MM.1S (cell line): ENCODE results near the gene RRAGC.

Experiments
- DNase-seq: peaks from one replicate; pipeline ENCODE4 v3.0.0-alpha.2; 2015
- H2AFZ ChIP-seq: fragments of 300-600 bp; sonication (generic); 2 replicates; pipeline ENCODE4 v1.6.0; 2016; ENCODE audit warnings: antibody characterized with exemption, low read length
- H3F3A ChIP-seq: fragments of 300-600 bp; sonication (generic); 2 replicates; pipeline ENCODE4 v1.6.1; 2016; ENCODE audit warnings: mild to moderate bottlenecking, antibody characterized with exemption, low read length, moderate library complexity, mixed read lengths; ENCODE audit not compliant: insufficient read depth
- H3K27ac ChIP-seq: fragments of 300-600 bp; sonication (generic); 2 replicates; pipeline ENCODE4 v1.5.1; 2016; ENCODE audit warnings: mild to moderate bottlenecking, low read length
- H3K27me3 ChIP-seq: fragments of 300-600 bp; sonication (generic); replicated peaks from 2 replicates; pipeline ENCODE4 v1.6.0; 2016; ENCODE audit warnings: low read length; ENCODE audit not compliant: insufficient read depth
- H3K36me3 ChIP-seq: fragments of 300-600 bp; sonication (generic); replicated peaks from 2 replicates; pipeline ENCODE4 v1.6.1; 2016; ENCODE audit warnings: mild to moderate bottlenecking, low read length, mixed read lengths; ENCODE audit not compliant: insufficient read depth
- H3K4me1 ChIP-seq: fragments of 300-600 bp; sonication (generic); 2 replicates; pipeline ENCODE4 v1.6.1; 2016; ENCODE audit warnings: low read length, mixed read lengths
- H3K4me2 ChIP-seq: fragments of 300-600 bp; sonication (generic); 2 replicates; pipeline ENCODE4 v1.6.0; 2016; ENCODE audit warnings: low read depth, low read length
- H3K4me3 ChIP-seq: fragments of 300-600 bp; sonication (generic); 2 replicates; pipeline ENCODE4 v1.5.1; 2016; ENCODE audit warnings: low read length, mixed read lengths
- H3K79me2 ChIP-seq: fragments of 300-600 bp; sonication (generic); 2 replicates; pipeline ENCODE4 v1.6.1; 2016; ENCODE audit warnings: mixed run types, low read length, mixed read lengths
- H3K9ac ChIP-seq: fragments of 300-600 bp; sonication (generic); 2 replicates; pipeline ENCODE4 v1.6.1; 2016; ENCODE audit warnings: low read length, mixed read lengths
- H3K9me2 ChIP-seq: fragments of 300-600 bp; sonication (generic); replicated peaks from 2 replicates; pipeline ENCODE4 v1.6.1; 2016; ENCODE audit warnings: mild to moderate bottlenecking, low read length, mixed read lengths; ENCODE audit not compliant: insufficient read depth
- H3K9me3 ChIP-seq: fragments of 300-600 bp; sonication (generic); replicated peaks from 2 replicates; pipeline ENCODE4 v1.6.1; 2016; ENCODE audit warnings: mild to moderate bottlenecking, low read length, mixed read lengths; ENCODE audit not compliant: insufficient read depth
- H4K20me1 ChIP-seq: fragments of 300-600 bp; sonication (generic); 2 replicates; pipeline ENCODE4 v1.6.1; 2016; ENCODE audit warnings: mild to moderate bottlenecking, low read length, moderate library complexity, mixed read lengths; ENCODE audit not compliant: insufficient read depth
- EZH2 ChIP-seq: fragments of 300-600 bp; sonication (generic); optimal IDR thresholded peaks from 2 replicates; pipeline ENCODE3; 2017; ENCODE audit warnings: low read depth, mild to moderate bottlenecking, antibody characterized with exemption, low read length, mixed read lengths
- EZH2phosphoT487 ChIP-seq: fragments of 300-600 bp; sonication (generic); IDR thresholded peaks from 2 replicates; pipeline ENCODE4 v1.6.1; 2018; ENCODE audit warnings: antibody characterized with exemption, low read length
- TF ChIP-seq, protein P1 (sequence below): fragments of 300-600 bp; sonication (generic); IDR thresholded peaks from 2 replicates; pipeline ENCODE4 v1.5.1; 2016; ENCODE audit warnings: antibody characterized with exemption, low read length, mixed read lengths

RRAGC gene

GRCh38 chr1:38793299-38793698, 66.3 kb downstream of the RRAGC start:
- Histone ChIP-seq H2AFZ (no peak overlapping the region), H3K79me2 (no peaks in the 10 kb centered on the region), H3K36me3 (no peaks in the 10 kb centered on the region), H3K27me3 (no peaks in the 10 kb centered on the region), H4K20me1 (no peaks in the 10 kb centered on the region), H3F3A (no peaks in the 10 kb centered on the region), H3K9me2 (no peaks in the 10 kb centered on the region), H3K9me3 (no peaks in the 10 kb centered on the region), H3K4me2 (no peak overlapping the region), H3K27ac (no peak overlapping the region), H3K4me3 (no peak overlapping the region), H3K4me1 (no peaks in the 10 kb centered on the region), H3K9ac (no peak overlapping the region)
- DNase-seq, result no peak
- TF ChIP-seq EZH2 (no peak), EZH2phosphoT487 (no peak)
- TF ChIP-seq, protein P1, sequence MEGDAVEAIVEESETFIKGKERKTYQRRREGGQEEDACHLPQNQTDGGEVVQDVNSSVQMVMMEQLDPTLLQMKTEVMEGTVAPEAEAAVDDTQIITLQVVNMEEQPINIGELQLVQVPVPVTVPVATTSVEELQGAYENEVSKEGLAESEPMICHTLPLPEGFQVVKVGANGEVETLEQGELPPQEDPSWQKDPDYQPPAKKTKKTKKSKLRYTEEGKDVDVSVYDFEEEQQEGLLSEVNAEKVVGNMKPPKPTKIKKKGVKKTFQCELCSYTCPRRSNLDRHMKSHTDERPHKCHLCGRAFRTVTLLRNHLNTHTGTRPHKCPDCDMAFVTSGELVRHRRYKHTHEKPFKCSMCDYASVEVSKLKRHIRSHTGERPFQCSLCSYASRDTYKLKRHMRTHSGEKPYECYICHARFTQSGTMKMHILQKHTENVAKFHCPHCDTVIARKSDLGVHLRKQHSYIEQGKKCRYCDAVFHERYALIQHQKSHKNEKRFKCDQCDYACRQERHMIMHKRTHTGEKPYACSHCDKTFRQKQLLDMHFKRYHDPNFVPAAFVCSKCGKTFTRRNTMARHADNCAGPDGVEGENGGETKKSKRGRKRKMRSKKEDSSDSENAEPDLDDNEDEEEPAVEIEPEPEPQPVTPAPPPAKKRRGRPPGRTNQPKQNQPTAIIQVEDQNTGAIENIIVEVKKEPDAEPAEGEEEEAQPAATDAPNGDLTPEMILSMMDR, result no peak

DNA sequence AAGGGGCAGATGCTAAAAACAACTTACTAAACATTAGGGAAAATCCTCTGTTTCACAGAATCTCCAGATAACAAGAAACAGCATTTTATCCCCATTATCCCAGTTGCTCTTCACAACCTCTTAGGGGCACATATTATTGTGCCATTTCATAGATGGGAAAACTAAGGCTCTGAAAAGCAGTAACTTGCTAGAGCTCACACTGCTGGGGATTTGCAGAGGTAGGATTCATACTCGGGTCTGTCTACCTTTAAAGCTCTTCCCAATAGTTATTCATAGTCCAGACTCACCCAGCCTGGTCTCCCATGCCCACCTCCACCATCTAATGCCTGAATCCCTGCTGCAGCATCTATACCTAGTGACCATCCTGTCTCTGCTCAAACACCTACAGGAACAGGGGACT, 67.7 kb downstream of the RRAGC start:
- H3K36me3 ChIP-seq, result no peaks in the 10 kb centered on the region
- no peaks in the 10 kb centered on the region for H3K9me2 ChIP-seq
- H2AFZ ChIP-seq, result no peak overlapping the region
- H4K20me1 ChIP-seq, result no peaks in the 10 kb centered on the region
- no peaks in the 10 kb centered on the region for H3K9me3 ChIP-seq
- no peak overlapping the region for H3K27ac ChIP-seq
- no peak for DNase-seq
- H3K79me2 ChIP-seq, result no peaks in the 10 kb centered on the region
- no peak overlapping the region for H3K9ac ChIP-seq
- no peaks in the 10 kb centered on the region for H3K4me1 ChIP-seq
- no peaks in the 10 kb centered on the region for H3K27me3 ChIP-seq
- H3K4me2 ChIP-seq, result no peak overlapping the region
- H3F3A ChIP-seq, result no peaks in the 10 kb centered on the region
- TF ChIP-seq EZH2 (no peak), EZH2phosphoT487 (no peak)
- TF ChIP-seq, protein P1, result no peak
- H3K4me3 ChIP-seq, result no peak overlapping the region

- Histone ChIP-seq H2AFZ (no peak overlapping the region), H3K79me2 (no peaks in the 10 kb centered on the region), H3K9me2 (no peaks in the 10 kb centered on the region), H3K36me3 (no peaks in the 10 kb centered on the region), H3K4me3 (no peak overlapping the region), H3K9me3 (no peaks in the 10 kb centered on the region), H3K27me3 (no peaks in the 10 kb centered on the region), H3K4me1 (no peaks in the 10 kb centered on the region), H4K20me1 (no peaks in the 10 kb centered on the region), H3K9ac (no peak overlapping the region), H3F3A (no peaks in the 10 kb centered on the region), H3K27ac (no peak overlapping the region), H3K4me2 (no peak overlapping the region)
- DNase-seq, result no peak
- TF ChIP-seq EZH2 (no peak), EZH2phosphoT487 (no peak)
- TF ChIP-seq, protein P1, result no peak
Observed at GRCh38 chr1:38791164-38791515, 68.4 kb downstream of the RRAGC start.
